Chondrocyte (in vitro differentiated cells): ENCODE data around the gene NXPE2. TPM values are rescaled to one million over a fixed set of nuclear protein-coding genes. Genes with fewer than 3 reads are reported as not detected.
"Not testable (repeated sequence)": the region's sequence is repeated elsewhere in the genome, so short reads cannot be mapped to it uniquely, and the experiment has no call there.

Experiments used
- DNase-seq: peaks from one replicate; pipeline ENCODE4 v3.0.0; 2021; ENCODE audit warnings: mixed read lengths, low spot score
- H3K27ac Mint-ChIP-seq: one replicate; pipeline ENCODE4 v1.8.0; 2021; ENCODE audit warnings: mild to moderate bottlenecking, moderate library complexity, mixed read lengths; ENCODE audit not compliant: unreplicated experiment
- H3K27me3 Mint-ChIP-seq: 2 replicates; pipeline ENCODE4 v1.8.0; 2021; ENCODE audit warnings: low read depth, mixed read lengths
- H3K36me3 Mint-ChIP-seq: 2 replicates; pipeline ENCODE4 v1.8.0; 2021; ENCODE audit warnings: low read depth, mixed read lengths
- H3K4me1 Mint-ChIP-seq: 2 replicates; pipeline ENCODE4 v1.8.0; 2021; ENCODE audit warnings: low read depth, mild to moderate bottlenecking, mixed read lengths
- H3K4me3 Mint-ChIP-seq: one replicate; pipeline ENCODE4 v1.8.0; 2021; ENCODE audit warnings: mild to moderate bottlenecking, moderate library complexity, mixed read lengths; ENCODE audit not compliant: unreplicated experiment
- H3K9me3 Mint-ChIP-seq: 2 replicates; pipeline ENCODE4 v1.8.0; 2021; ENCODE audit warnings: low read depth, mixed read lengths
- CTCF ChIP-seq: fragments of 200-600 bp; sonication (generic); IDR thresholded peaks from 2 replicates; pipeline ENCODE4 v1.5.0; 2021; ENCODE audit warnings: antibody characterized with exemption, mild to moderate bottlenecking, moderate library complexity
- long read RNA-seq: library from polyadenylated mRNA; stranded (forward); transcript quantifications from one replicate; pipeline ENCODE4 v2.0.0, GENCODE V29; 2021
- total RNA-seq: library from RNA; stranded (reverse); gene quantifications from 3 replicates; pipeline ENCODE4 v1.2.1, GENCODE V29; 2021

The NXPE2 gene
- total RNA-seq = 0.36 TPM in 1 of 3 replicates, not detected in the others
- long read RNA-seq = 0 reads

DNA sequence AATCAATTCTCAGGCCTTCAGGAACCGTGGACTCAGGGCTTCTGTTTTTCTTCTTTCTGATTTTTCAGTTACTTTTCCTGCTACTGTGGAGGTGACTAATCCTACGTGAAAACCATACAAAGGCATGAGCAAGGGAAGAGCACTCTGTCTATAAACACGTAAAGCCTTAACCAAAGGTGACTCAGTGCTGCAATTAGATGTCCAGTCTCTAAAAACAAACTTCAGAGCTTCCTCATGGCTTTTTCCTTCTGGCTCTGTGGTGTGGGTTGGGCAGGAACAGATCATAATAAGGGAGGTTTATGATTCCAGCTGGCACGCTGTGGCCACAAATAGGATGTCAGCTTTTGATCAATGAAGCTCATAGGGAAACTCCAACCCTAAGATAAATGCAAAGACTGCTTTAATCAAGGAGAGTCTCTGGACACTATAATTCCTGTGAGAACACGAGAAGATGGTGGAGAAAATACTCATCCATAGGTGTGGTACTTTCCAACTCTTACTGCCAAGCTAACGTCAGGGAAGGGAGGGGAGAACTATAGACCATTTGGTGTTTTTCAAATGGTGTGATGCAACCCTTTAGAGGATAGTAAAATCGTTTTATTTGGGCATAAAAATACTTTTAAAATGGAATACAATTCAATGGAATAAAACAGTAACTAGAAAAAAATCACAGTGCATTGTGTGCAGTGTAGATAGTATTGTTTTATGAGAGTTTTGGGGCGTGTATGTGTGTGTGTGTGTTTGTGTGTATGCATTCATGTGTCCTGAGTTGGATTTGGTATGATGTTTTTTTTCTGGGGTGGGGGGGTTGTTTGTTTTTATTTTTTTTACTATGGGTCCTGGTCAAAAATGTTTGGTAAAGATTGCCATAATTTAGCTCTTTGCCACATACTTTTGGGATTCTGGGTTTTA is at the start of gene NXPE2:
Gene NXPE2, plus strand, starts transcription at position 403 of the 912 bp plus-strand sequence. Its CDS starts 49 bp downstream, at position 452.
- peaks cover 3% of the 10 kb centered on the region for H3K36me3 Mint-ChIP-seq
- H3K9me3 Mint-ChIP-seq = peaks cover 9% of the 10 kb centered on the region
- no peaks in the 10 kb centered on the region for H3K27me3 Mint-ChIP-seq
- H3K4me1 Mint-ChIP-seq = no peaks in the 10 kb centered on the region
- H3K27ac Mint-ChIP-seq = no peak within 1 kb of the TSS
- no peak within 1 kb of the TSS for H3K4me3 Mint-ChIP-seq
- TF ChIP-seq CTCF = no peak
- no peak for DNase-seq

DNA sequence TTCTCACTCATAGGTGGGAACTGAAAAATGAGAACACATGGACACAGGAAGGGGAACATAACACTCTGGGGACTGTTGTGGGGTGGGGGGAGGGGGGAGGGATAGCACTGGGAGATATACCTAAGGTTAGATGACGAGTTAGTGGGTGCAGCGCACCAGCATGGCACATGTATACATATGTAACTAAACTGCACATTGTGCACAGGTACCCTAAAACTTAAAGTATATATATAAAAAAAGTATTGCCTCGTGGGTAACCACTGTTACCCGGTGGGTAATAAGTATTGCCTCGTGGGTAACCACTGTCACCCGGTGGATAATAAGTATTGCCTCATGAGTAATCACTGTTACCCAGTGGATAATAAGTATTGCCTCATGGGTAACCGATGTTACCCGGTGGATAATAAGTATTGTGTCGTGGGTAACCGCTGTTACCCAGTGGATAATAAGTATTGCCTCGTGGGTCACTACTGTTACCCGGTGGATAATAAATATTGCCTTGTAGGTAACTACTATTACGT is 46.8 kb upstream of the NXPE2 start:
- not testable (repeated sequence) for H3K27me3 Mint-ChIP-seq, H3K9me3 Mint-ChIP-seq, DNase-seq, H3K36me3 Mint-ChIP-seq, H3K4me3 Mint-ChIP-seq, H3K4me1 Mint-ChIP-seq, H3K27ac Mint-ChIP-seq

- H3K9me3 Mint-ChIP-seq = peaks cover 13% of the 10 kb centered on the region
- H3K4me3 Mint-ChIP-seq, H3K36me3 Mint-ChIP-seq, DNase-seq, H3K27ac Mint-ChIP-seq, H3K4me1 Mint-ChIP-seq: not testable (repeated sequence)
- H3K27me3 Mint-ChIP-seq = peaks cover 13% of the 10 kb centered on the region
Measured at GRCh38 chr11:114639440-114639839, 38.9 kb upstream of the NXPE2 start.

DNA sequence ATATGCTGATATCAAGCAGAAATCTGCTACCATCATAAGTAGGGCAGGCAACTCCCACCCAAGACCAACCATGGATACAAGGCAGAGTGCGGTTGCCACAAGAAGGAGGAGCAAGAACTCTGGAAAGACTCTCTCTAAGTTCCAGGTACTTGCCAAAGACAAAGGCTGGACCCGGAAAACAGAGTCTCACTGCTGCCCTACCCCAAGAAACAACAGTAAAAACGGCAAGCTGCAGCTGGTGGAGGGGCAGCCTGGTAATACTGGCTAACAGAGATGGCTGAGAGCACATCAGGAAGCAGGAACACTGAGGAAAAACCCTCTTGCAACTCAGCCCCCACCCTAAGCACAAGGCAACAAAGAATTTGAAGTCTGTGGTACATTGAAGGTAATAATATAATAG is 27.7 kb upstream of the NXPE2 start:
- Mint-ChIP-seq H3K4me3 (no peak overlapping the region), H3K4me1 (no peaks in the 10 kb centered on the region), H3K9me3 (peaks cover 7% of the 10 kb centered on the region), H3K36me3 (no peaks in the 10 kb centered on the region), H3K27me3 (no peaks in the 10 kb centered on the region), H3K27ac (no peak overlapping the region)
- no peak for TF ChIP-seq CTCF
- DNase-seq = no peak

DNA sequence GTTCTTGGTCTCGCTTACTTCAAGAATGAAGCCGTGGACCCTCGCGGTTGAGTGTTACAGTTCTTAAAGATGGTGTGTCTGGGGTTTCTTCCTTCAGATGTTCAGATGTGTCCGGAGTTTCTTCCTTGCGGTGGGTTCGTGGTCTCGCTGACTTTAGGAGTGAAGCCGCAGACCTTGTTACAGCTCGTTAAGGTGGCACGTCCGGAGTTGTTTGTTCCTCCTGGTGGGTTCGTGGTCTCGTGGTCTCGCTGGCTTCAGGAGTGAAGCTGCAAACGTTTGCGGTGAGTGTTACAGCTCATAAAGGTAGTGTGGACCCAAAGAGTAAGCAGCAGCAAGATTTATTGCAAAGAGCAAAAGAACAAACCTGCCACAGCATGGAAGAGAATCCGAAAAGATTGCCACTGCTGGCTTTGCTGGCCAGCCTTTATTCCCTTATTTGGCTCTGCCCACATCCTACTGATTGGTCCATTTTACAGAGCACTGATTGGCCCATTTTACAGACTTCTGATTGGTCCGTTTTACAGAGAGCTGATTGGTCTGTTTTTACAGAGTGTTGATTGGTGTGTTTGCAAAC is 27.1 kb upstream of the NXPE2 start:
- Mint-ChIP-seq H3K9me3 (peaks cover 7% of the 10 kb centered on the region), H3K27me3 (peaks cover 3% of the 10 kb centered on the region), H3K4me1 (no peaks in the 10 kb centered on the region), H3K36me3 (no peaks in the 10 kb centered on the region), H3K27ac (no peak overlapping the region), H3K4me3 (no peak overlapping the region)
- DNase-seq = no peak
- no peak for TF ChIP-seq CTCF

DNA sequence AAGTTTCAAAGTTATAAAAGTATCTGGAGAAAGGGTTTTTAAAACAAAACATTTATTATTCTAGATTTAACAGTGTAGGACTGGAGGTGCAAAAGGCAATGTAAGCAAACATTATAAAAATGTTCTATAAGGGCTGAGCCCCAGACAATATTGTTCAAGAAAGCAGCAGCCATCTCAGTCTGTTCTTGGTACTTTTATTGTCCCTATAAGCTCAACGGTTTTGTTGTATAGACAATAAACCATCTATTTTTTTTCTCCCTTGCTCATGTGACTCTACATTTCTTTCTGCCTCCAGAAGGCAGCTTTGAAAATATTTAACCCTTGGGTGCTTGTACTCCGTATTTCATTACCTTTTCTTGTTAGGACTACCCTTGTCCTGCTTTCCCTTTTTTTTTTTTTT is 25.2 kb upstream of the NXPE2 start:
- no peaks in the 10 kb centered on the region for H3K36me3 Mint-ChIP-seq
- H3K4me1 Mint-ChIP-seq = no peaks in the 10 kb centered on the region
- H3K4me3 Mint-ChIP-seq = no peak overlapping the region
- H3K27ac Mint-ChIP-seq = no peak overlapping the region
- DNase-seq = no peak
- peaks cover 5% of the 10 kb centered on the region for H3K27me3 Mint-ChIP-seq
- no peak for TF ChIP-seq CTCF
- peaks cover 7% of the 10 kb centered on the region for H3K9me3 Mint-ChIP-seq
